Neural crest cell (in vitro differentiated cells): ENCODE measurements around the gene ZDHHC14. TPM values are rescaled to one million over a fixed set of nuclear protein-coding genes. Genes with fewer than 3 reads are reported as not detected.
A peak's percentile ranks its signal among the peaks of the same experiment; 100 is the strongest.

Experiments used
- DNase-seq: peaks from one replicate; pipeline ENCODE4 v3.0.0; 2021; ENCODE audit warnings: low read depth, mixed read lengths, low spot score
- H3K27ac Mint-ChIP-seq: one replicate; pipeline ENCODE4 v1.8.0; 2021; ENCODE audit warnings: mild to moderate bottlenecking, mixed read lengths; ENCODE audit not compliant: unreplicated experiment
- H3K27me3 Mint-ChIP-seq: 2 replicates; pipeline ENCODE4 v1.8.0; 2021; ENCODE audit warnings: low read depth, mild to moderate bottlenecking, mixed read lengths
- H3K36me3 Mint-ChIP-seq: 2 replicates; pipeline ENCODE4 v1.8.0; 2021; ENCODE audit warnings: low read depth, mild to moderate bottlenecking, mixed read lengths
- H3K4me1 Mint-ChIP-seq: 2 replicates; pipeline ENCODE4 v1.8.0; 2021; ENCODE audit warnings: mixed read lengths
- H3K4me3 Mint-ChIP-seq: one replicate; pipeline ENCODE4 v1.8.0; 2021; ENCODE audit warnings: mild to moderate bottlenecking, mixed read lengths
- H3K9me3 Mint-ChIP-seq: 2 replicates; pipeline ENCODE4 v1.8.0; 2021; ENCODE audit warnings: mixed read lengths
- total RNA-seq: library from RNA; stranded (reverse); gene quantifications from 2 replicates; pipeline ENCODE4 v1.2.1, GENCODE V29; 2021
- TF ChIP-seq, protein P1 (sequence below): fragments of 200-600 bp; sonication (generic); conservative IDR thresholded peaks from 2 replicates; pipeline ENCODE4 v1.5.0; 2021; ENCODE audit warnings: antibody characterized with exemption, mild to moderate bottlenecking

The ZDHHC14 gene
- total RNA-seq, 1 donor from 2014 or later = 5.3 TPM

DNA sequence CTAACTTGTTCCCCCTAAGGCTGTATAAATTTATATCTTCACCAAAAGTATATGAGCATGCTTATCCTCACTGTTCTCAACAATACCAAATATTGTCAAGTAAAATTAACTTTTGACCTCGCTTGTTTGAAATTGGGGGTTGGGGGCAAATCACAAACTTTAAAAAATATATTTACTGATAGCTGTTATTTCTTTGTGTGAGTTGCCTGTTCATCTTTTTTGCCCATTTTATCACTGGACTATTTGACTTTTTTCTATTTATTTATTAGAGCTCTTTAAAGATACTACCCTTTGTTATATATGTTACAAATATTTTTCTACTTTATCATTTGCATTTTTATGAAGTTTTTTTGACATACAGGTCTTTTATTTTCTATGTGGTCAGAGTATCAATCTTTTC, 187.7 kb downstream of the ZDHHC14 start:
- Mint-ChIP-seq H3K4me3 (no peak overlapping the region), H3K9me3 (peaks cover 3% of the 10 kb centered on the region), H3K36me3 (no peaks in the 10 kb centered on the region), H3K4me1 (no peaks in the 10 kb centered on the region), H3K27ac (no peak overlapping the region), H3K27me3 (no peaks in the 10 kb centered on the region)
- TF ChIP-seq, protein P1, sequence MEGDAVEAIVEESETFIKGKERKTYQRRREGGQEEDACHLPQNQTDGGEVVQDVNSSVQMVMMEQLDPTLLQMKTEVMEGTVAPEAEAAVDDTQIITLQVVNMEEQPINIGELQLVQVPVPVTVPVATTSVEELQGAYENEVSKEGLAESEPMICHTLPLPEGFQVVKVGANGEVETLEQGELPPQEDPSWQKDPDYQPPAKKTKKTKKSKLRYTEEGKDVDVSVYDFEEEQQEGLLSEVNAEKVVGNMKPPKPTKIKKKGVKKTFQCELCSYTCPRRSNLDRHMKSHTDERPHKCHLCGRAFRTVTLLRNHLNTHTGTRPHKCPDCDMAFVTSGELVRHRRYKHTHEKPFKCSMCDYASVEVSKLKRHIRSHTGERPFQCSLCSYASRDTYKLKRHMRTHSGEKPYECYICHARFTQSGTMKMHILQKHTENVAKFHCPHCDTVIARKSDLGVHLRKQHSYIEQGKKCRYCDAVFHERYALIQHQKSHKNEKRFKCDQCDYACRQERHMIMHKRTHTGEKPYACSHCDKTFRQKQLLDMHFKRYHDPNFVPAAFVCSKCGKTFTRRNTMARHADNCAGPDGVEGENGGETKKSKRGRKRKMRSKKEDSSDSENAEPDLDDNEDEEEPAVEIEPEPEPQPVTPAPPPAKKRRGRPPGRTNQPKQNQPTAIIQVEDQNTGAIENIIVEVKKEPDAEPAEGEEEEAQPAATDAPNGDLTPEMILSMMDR = no peak
- DNase-seq = no peak

DNA sequence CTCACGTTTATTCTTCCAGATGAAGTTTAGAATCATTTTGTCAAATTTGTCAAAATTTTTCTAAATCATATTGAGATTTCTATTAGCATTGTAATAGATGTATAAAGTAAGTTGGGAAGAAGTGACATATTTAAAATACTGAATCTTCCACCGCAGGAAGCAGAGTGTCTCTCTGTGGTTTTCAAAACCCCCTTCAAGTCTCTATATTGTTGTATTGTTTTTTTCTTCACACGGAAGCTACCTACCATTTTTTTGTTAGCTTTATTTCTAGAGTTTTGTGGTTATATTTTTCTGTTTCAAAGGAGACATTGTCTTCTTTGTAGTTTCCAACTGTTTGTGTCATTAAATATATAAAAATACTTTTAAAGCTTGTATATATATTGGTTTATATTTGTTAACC, 188.6 kb downstream of the ZDHHC14 start:
- Mint-ChIP-seq H3K9me3 (peaks cover 3% of the 10 kb centered on the region), H3K27me3 (no peaks in the 10 kb centered on the region), H3K27ac (no peak overlapping the region), H3K4me3 (no peak overlapping the region), H3K36me3 (no peaks in the 10 kb centered on the region), H3K4me1 (no peaks in the 10 kb centered on the region)
- TF ChIP-seq, protein P1 = no peak
- DNase-seq = no peak

DNA sequence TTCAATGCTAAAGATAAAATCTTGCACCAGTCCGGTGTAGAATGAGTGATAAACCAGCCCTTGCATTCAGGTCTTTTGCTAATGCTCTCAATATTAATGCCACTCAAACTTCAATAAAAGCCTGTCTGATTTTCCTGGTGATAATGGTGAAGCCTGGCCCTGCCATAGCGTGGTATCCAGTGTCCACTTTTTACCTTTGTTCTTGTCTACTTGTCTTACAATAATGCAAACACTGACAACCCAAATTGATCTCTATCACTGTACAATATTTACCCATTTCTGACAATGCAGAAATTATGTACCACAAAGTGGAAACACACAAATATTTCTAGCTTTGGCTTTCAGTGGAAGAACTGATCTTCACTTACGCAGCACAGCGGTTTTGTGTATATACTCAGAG, 189.1 kb downstream of the ZDHHC14 start:
- Mint-ChIP-seq H3K27me3 (no peaks in the 10 kb centered on the region), H3K4me1 (no peaks in the 10 kb centered on the region), H3K27ac (peak overlapping the region; percentile 19), H3K4me3 (no peak overlapping the region), H3K9me3 (peaks cover 3% of the 10 kb centered on the region), H3K36me3 (no peaks in the 10 kb centered on the region)
- TF ChIP-seq, protein P1 = no peak
- DNase-seq = no peak

DNA sequence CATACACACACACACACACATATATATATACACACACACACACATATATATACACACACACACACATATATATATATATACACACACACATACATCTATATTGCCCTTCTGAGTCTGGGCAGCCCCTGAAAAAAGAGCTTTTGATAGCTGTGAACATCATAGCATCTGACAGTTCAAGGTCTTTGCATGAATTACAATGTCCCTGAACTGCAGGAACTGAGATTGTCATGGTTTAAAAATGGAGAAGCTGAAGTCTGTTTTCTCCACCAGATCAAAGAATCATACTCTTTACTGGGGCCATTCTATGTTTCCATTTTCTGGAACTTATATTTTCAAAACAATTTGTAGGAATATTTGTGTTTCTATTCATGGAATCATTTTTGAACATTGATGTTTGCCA, 189.8 kb downstream of the ZDHHC14 start:
- H3K36me3 Mint-ChIP-seq = no peaks in the 10 kb centered on the region
- no peaks in the 10 kb centered on the region for H3K4me1 Mint-ChIP-seq
- H3K27ac Mint-ChIP-seq = no peak overlapping the region
- H3K4me3 Mint-ChIP-seq = no peak overlapping the region
- no peak for DNase-seq
- TF ChIP-seq, protein P1 = no peak
- H3K27me3 Mint-ChIP-seq = no peaks in the 10 kb centered on the region
- peaks cover 3% of the 10 kb centered on the region for H3K9me3 Mint-ChIP-seq

DNA sequence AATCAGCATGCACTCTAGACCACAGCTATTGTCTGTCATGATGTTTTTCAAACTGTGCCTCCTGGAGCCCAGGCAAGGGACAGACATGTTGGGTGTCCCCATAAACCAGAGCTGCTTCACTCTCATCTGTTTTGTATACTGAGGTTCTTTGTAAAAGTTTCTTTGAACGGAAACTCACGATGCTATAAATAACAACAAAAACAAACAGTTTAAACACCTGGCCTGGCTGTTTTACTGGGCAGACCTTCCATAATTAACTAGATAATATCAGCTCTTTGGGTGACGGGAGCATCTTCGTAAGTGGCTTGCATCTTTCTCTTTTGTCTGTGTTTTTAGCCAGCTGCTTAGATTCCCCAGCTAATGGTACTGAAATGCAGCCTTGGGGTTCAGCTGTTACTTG, 190.3 kb downstream of the ZDHHC14 start:
- peaks cover 3% of the 10 kb centered on the region for H3K9me3 Mint-ChIP-seq
- H3K4me3 Mint-ChIP-seq = no peak overlapping the region
- no peak for DNase-seq
- no peaks in the 10 kb centered on the region for H3K36me3 Mint-ChIP-seq
- H3K4me1 Mint-ChIP-seq = no peaks in the 10 kb centered on the region
- TF ChIP-seq, protein P1 = no peak
- H3K27ac Mint-ChIP-seq = no peak overlapping the region
- no peaks in the 10 kb centered on the region for H3K27me3 Mint-ChIP-seq

DNA sequence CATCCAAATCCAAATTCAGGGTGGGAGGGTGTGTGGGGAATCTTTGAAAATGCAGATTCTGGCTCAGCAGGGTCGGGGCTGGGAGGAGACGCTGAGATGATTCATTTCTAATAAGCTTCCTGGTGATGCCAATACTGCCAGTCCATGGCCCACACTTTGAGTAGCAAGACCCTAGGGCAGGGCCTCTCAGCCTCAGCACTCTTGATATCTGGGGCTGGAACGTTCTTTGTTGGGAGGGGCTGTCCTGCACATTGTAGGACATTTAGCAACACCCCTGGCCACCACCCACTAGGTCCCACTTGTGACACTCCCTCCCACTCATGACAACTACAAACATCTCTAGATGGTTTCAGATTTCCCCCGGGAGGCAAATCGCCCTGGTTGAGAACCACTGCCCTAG, 191.0 kb downstream of the ZDHHC14 start:
- no peaks in the 10 kb centered on the region for H3K27me3 Mint-ChIP-seq

More for the DNA sequence above, 191.0 kb downstream of the ZDHHC14 start:
- Mint-ChIP-seq H3K4me1 (no peaks in the 10 kb centered on the region), H3K27ac (no peak overlapping the region), H3K36me3 (no peaks in the 10 kb centered on the region), H3K4me3 (no peak overlapping the region), H3K9me3 (peaks cover 3% of the 10 kb centered on the region)
- TF ChIP-seq, protein P1 = no peak
- DNase-seq = no peak
